Neural crest cell (in vitro differentiated cells): ENCODE results near the gene COASY. TPM values are rescaled to one million over a fixed set of nuclear protein-coding genes. Genes with fewer than 3 reads are reported as not detected.
A peak's percentile ranks its signal among the peaks of the same experiment; 100 is the strongest.

Source experiments
- DNase-seq: peaks from one replicate; pipeline ENCODE4 v3.0.0; 2021; ENCODE audit warnings: low read depth, mixed read lengths, low spot score
- H3K27ac Mint-ChIP-seq: one replicate; pipeline ENCODE4 v1.8.0; 2021; ENCODE audit warnings: mild to moderate bottlenecking, mixed read lengths; ENCODE audit not compliant: unreplicated experiment
- H3K27me3 Mint-ChIP-seq: 2 replicates; pipeline ENCODE4 v1.8.0; 2021; ENCODE audit warnings: low read depth, mild to moderate bottlenecking, mixed read lengths
- H3K36me3 Mint-ChIP-seq: 2 replicates; pipeline ENCODE4 v1.8.0; 2021; ENCODE audit warnings: low read depth, mild to moderate bottlenecking, mixed read lengths
- H3K4me1 Mint-ChIP-seq: 2 replicates; pipeline ENCODE4 v1.8.0; 2021; ENCODE audit warnings: mixed read lengths
- H3K4me3 Mint-ChIP-seq: one replicate; pipeline ENCODE4 v1.8.0; 2021; ENCODE audit warnings: mild to moderate bottlenecking, mixed read lengths
- H3K9me3 Mint-ChIP-seq: 2 replicates; pipeline ENCODE4 v1.8.0; 2021; ENCODE audit warnings: mixed read lengths
- total RNA-seq: library from RNA; stranded (reverse); gene quantifications from 2 replicates; pipeline ENCODE4 v1.2.1, GENCODE V29; 2021
- TF ChIP-seq, protein P1 (sequence below): fragments of 200-600 bp; sonication (generic); conservative IDR thresholded peaks from 2 replicates; pipeline ENCODE4 v1.5.0; 2021; ENCODE audit warnings: antibody characterized with exemption, mild to moderate bottlenecking

Gene COASY
- total RNA-seq, 1 donor from 2014 or later, result 58.3 TPM

DNA sequence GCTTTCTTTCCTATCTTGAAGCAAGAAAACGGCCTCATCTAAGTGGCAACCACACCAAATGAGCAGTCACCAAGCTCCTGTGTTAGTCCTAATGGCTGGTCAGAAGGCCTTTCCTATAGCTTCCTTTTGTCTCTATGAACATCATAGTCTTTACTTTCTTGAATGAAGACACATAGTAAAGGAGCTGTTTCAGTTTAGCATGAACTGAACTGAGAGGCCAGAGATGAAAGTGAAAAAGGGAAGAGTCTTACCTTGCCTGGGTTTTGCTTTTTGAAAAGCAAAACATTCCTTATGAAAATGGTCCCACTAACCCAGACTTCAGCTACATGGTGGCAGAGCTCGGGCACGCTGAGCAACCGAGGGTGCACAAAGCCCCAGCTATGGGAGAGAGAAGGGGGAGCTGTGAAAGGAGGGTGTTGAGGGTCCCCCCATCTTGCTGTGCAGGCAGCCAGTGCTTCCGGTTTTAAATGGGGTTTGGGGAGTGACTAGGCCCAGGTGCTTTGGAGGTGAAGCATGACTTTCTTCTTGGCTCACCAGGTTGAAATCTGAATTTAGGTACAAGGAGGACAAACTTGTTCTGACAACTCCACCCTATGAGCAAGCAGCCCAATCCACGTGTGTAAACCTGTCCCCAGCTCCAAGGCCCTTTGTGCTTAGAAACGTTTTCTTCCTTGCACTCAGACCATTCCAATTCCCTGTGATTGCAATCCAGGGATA, 24.7 kb downstream of the COASY start:
- Mint-ChIP-seq H3K27ac (no peak overlapping the region), H3K4me1 (no peaks in the 10 kb centered on the region), H3K9me3 (no peaks in the 10 kb centered on the region), H3K4me3 (no peak overlapping the region), H3K27me3 (no peaks in the 10 kb centered on the region), H3K36me3 (peaks cover 5% of the 10 kb centered on the region)
- no peak for DNase-seq
- TF ChIP-seq, protein P1, sequence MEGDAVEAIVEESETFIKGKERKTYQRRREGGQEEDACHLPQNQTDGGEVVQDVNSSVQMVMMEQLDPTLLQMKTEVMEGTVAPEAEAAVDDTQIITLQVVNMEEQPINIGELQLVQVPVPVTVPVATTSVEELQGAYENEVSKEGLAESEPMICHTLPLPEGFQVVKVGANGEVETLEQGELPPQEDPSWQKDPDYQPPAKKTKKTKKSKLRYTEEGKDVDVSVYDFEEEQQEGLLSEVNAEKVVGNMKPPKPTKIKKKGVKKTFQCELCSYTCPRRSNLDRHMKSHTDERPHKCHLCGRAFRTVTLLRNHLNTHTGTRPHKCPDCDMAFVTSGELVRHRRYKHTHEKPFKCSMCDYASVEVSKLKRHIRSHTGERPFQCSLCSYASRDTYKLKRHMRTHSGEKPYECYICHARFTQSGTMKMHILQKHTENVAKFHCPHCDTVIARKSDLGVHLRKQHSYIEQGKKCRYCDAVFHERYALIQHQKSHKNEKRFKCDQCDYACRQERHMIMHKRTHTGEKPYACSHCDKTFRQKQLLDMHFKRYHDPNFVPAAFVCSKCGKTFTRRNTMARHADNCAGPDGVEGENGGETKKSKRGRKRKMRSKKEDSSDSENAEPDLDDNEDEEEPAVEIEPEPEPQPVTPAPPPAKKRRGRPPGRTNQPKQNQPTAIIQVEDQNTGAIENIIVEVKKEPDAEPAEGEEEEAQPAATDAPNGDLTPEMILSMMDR, result no peak

DNA sequence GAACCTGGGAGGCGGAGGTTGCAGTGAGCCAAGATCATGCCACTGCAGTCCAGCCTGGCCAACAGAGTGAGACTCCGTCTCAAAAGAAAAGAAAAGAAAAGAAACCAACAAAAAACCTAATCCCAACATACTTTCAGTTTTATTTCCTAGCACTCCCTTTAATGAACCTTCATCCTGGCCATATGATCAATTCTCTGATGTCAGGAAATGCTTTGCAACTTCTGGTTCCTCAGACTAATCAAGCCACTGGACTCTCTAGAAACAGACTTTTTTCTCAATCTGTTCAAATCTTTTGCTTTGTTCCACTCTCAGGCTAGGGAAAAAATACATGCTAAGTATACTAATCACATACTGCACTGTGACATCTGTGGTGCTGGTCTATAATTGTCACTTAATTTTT, 28.9 kb downstream of the COASY start:
- H3K27ac Mint-ChIP-seq, result no peak overlapping the region
- H3K4me1 Mint-ChIP-seq, result no peaks in the 10 kb centered on the region
- no peak for DNase-seq
- H3K36me3 Mint-ChIP-seq, result no peaks in the 10 kb centered on the region
- no peak overlapping the region for H3K4me3 Mint-ChIP-seq
- TF ChIP-seq, protein P1, result no peak
- H3K27me3 Mint-ChIP-seq, result no peaks in the 10 kb centered on the region
- no peaks in the 10 kb centered on the region for H3K9me3 Mint-ChIP-seq

DNA sequence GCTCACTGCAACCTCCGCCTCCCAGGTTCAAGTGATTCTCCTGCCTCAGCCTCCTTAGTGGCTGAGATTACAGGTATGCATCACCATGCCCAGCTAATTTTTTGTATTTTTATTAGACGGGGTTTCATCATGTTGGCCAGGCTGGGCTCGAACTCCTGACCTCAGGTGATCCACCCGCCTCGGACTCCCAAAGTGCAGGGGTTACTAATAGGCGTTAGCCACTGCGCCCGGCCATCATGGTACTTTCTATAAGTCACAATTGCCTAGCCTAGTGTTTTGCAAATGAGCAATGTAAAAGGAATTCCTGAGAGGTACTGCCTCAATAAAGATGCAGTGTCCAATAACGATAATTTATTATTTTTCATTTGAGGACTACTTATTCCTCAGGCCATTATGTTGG, 29.5 kb downstream of the COASY start:
- Mint-ChIP-seq H3K27ac (no peak overlapping the region), H3K9me3 (no peaks in the 10 kb centered on the region), H3K4me3 (no peak overlapping the region), H3K27me3 (no peaks in the 10 kb centered on the region), H3K36me3 (peaks cover 2% of the 10 kb centered on the region), H3K4me1 (no peaks in the 10 kb centered on the region)
- DNase-seq, result no peak
- TF ChIP-seq, protein P1, result no peak

DNA sequence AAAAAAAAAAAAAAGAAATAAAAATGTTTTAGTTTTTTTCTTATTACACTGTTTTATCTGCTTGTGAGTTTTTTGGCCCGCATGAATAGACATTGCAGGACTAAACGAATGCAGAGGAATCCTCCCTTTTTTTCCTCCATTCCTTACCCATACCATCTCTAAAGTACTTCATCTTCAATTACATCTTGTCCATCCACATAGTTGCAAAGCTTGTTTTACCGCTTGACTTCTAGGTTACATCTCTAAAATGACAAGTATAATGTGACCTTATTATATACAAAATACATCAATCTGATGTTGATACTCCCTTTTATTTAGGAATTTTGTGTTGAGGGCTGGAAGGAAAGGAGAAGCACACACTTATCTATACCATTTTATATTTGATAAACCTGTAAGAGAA, 34.4 kb downstream of the COASY start:
- Mint-ChIP-seq H3K4me1 (no peaks in the 10 kb centered on the region), H3K36me3 (peaks cover 3% of the 10 kb centered on the region), H3K4me3 (no peak overlapping the region), H3K27ac (no peak overlapping the region), H3K27me3 (no peaks in the 10 kb centered on the region), H3K9me3 (no peaks in the 10 kb centered on the region)
- no peak for DNase-seq
- TF ChIP-seq, protein P1, result no peak

DNA sequence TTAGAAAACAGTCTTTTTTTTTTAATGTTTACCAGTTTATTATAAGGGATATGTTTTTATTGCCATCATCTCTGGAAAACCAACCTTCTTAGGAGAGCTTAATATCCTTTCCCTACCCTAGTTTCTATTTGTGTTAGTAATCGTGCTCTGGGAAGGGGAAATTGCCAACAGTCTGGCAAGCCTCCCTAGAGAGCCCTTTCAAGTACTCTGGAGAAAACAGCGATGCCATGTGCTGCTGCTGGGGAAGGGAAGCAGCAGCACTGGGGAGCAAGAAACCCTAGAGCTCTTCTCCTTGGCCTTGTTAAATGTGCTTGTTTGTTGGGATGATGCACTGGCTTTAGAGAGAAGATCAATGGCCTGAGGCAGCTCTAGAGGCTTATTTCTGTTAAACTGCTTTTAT, 37.0 kb downstream of the COASY start:
- Mint-ChIP-seq H3K27ac (peak overlapping the region; percentile 19), H3K4me3 (no peak overlapping the region), H3K4me1 (peaks cover 4% of the 10 kb centered on the region), H3K27me3 (no peaks in the 10 kb centered on the region), H3K9me3 (no peaks in the 10 kb centered on the region), H3K36me3 (peaks cover 3% of the 10 kb centered on the region)
- DNase-seq, result no peak
- TF ChIP-seq, protein P1, result no peak
